Stimulated activated CD4-positive, alpha-beta T cell treated with anti-CD3 and anti-CD28 coated beads, TNF-alpha, amount 100 ng/mL, for 48 hours (primary cell): ENCODE data around the gene ITPR3.

Experiments
- DNase-seq, 3 donors: peaks; one replicate each; pipeline ENCODE4 v3.0.0-alpha.2; 2020; ENCODE audit warnings: low read depth in 3 of 3

ITPR3 gene

GRCh38 chr6:33700391-33701050 is 79.4 kb downstream of the ITPR3 start:
- DNase-seq = peak; percentile 52 to 69 (median 53)

GRCh38 chr6:33702345-33702977 is 81.3 kb downstream of the ITPR3 start:
- no peak for DNase-seq

GRCh38 chr6:33704215-33705066 is 83.3 kb downstream of the ITPR3 start:
- no peak for DNase-seq

GRCh38 chr6:33705268-33705885 is 84.3 kb downstream of the ITPR3 start:
- DNase-seq = no peak

GRCh38 chr6:33705955-33706725 is 85.0 kb downstream of the ITPR3 start:
- no peak for DNase-seq

- no peak for DNase-seq
Observed at GRCh38 chr6:33707771-33708170, 86.6 kb downstream of the ITPR3 start.

GRCh38 chr6:33708516-33709204 is 87.5 kb downstream of the ITPR3 start:
- DNase-seq = no peak

GRCh38 chr6:33709605-33710295 is 88.6 kb downstream of the ITPR3 start:
- DNase-seq = no peak

GRCh38 chr6:33710296-33711121 is 89.4 kb downstream of the ITPR3 start:
- no peak for DNase-seq

- DNase-seq = peak; percentile 91 to 96 (median 95)
Observed at GRCh38 chr6:33711140-33712129, 90.3 kb downstream of the ITPR3 start, which contains the start of gene UQCC2. UQCC2 (minus strand) TSS chr6:33711700; CDS start chr6:33711686, 14 bp downstream.

GRCh38 chr6:33712914-33713313 is 91.8 kb downstream of the ITPR3 start:
- DNase-seq = no peak

GRCh38 chr6:33713786-33714185 is 92.7 kb downstream of the ITPR3 start:
- no peak for DNase-seq

GRCh38 chr6:33714385-33715040 is 93.4 kb downstream of the ITPR3 start:
- no peak for DNase-seq

GRCh38 chr6:33716379-33716778 is 95.3 kb downstream of the ITPR3 start:
- DNase-seq = no peak

GRCh38 chr6:33716890-33717632 is 95.9 kb downstream of the ITPR3 start:
- DNase-seq = no peak

- DNase-seq = no peak
Observed at GRCh38 chr6:33717934-33718455, 96.9 kb downstream of the ITPR3 start.
